GM19463 (cell line): Measurements from ENCODE around the gene LHFPL5.

ENCODE experiments used
- ATAC-seq: cut with Tn5 transposase; IDR thresholded peaks from one replicate; pipeline ENCODE4 v1.9.1; 2021; ENCODE audit warnings: mild to moderate bottlenecking, moderate library complexity; ENCODE audit not compliant: unreplicated experiment

Gene LHFPL5

GRCh38 chr6:35850208-35850607, 45.1 kb downstream of the LHFPL5 start:
- no peak for ATAC-seq

DNA sequence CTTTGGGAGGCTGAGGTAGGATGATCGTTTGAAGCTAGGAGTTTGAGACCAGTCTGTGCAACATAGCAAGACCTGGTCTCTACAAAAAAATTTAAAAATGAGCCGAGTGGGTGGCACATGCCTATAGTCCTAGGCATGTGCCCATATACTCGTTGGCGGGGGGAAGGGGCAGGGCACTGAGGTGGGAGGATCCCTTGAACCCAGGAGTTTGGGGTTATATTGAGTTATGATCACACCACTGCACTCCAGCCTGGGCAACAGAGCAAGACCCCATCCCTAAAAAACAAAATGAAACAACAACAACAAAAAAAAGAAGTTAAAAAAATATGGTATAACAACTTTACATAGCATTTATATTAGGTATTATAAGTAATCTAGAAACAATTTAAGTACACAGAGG, 47.8 kb downstream of the LHFPL5 start:
- no peak for ATAC-seq

GRCh38 chr6:35856250-35856649, 51.1 kb downstream of the LHFPL5 start:
- no peak for ATAC-seq

DNA sequence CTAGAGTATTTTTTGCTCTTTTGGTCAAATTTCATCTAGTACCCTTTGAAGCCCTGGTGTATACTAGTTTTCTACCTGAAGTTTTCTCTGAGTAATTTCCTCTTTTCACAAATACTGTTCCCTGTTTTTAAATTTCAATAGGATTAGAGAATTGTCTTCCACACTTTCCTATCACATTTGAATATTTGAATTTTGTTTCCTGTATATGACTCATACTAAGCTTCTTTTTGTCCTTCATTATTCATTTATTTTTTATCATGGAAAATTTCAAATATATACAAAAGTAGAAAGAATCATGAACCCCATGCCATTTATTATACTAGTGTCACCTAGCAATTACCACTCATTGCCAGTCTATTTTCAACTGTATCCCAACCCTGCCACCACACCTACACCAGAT, 52.7 kb downstream of the LHFPL5 start:
- ATAC-seq = no peak

GRCh38 chr6:35859367-35859766, 54.2 kb downstream of the LHFPL5 start:
- ATAC-seq = no peak
